Breast epithelium (tissue), 4 donors: Measurements from ENCODE around the gene MBTPS1. TPM values are rescaled to one million over a fixed set of nuclear protein-coding genes. Genes with fewer than 3 reads are reported as not detected.

Experiments used
- DNase-seq, 2 donors: peaks; one replicate each; pipeline ENCODE4 v3.0.0-alpha.2; 2019; ENCODE audit warnings: low spot score in 2 of 2
- H3K27ac ChIP-seq, 2 donors: fragments of 200-600 bp; sonication (generic) in 1 of 2; one replicate each; pipeline ENCODE4 v1.5.1; 2016 to 2019; ENCODE audit warnings: mild to moderate bottlenecking in 1 of 2
- H3K27me3 ChIP-seq, 2 donors: fragments of 200-600 bp; sonication (generic) in 1 of 2; one replicate each; pipeline versions ENCODE4 v1.5.1 to v1.6.0; 2017 to 2019; ENCODE audit warnings: control low read depth in 1 of 2, mild to moderate bottlenecking in 1 of 2
- H3K36me3 ChIP-seq: fragments of 200-600 bp; one replicate; pipeline ENCODE4 v1.5.1; 2019
- H3K4me1 ChIP-seq, 2 donors: fragments of 200-600 bp; sonication (generic); one replicate each; pipeline ENCODE4 v1.5.1; 2016 to 2019; ENCODE audit warnings: control low read depth in 1 of 2
- H3K4me3 ChIP-seq, 3 donors: fragments of 200-600 bp; sonication (generic); 1 replicate in 2 of 3; 2 replicates in 1 of 3; pipeline ENCODE4 v1.5.1; 2016 to 2019; ENCODE audit warnings: mild to moderate bottlenecking in 3 of 3, moderate library complexity in 2 of 3
- H3K9me3 ChIP-seq, 2 donors: fragments of 200-600 bp; sonication (generic) in 1 of 2; one replicate each; pipeline ENCODE4 v1.5.1; 2016 to 2019; ENCODE audit warnings: control low read depth in 1 of 2
- POLR2A ChIP-seq: fragments of 450-650 bp; IDR thresholded peaks from one replicate; pipeline ENCODE4 v1.6.1; 2016; ENCODE audit warnings: antibody characterized with exemption, mild to moderate bottlenecking, moderate library complexity
- POLR2AphosphoS5 ChIP-seq, 3 donors: sonication (generic); formaldehyde crosslinking; IDR thresholded peaks; one replicate each; pipeline ENCODE4 v1.6.1; 2017; ENCODE audit warnings: antibody characterized with exemption in 3 of 3
- intact Hi-C: fragments of 100-400 bp; cut with DNase I; formaldehyde crosslinking; loops from one replicate; pipeline ENCODE4 v1.15.1; 2023; ENCODE audit warnings: low total_unique reads
- total RNA-seq, 3 donors: library from RNA; depleted of rRNA; stranded (reverse); fragments of >200 nt; gene quantifications; one replicate each; pipeline ENCODE4 v1.1.0, GENCODE V29; 2016
- TF ChIP-seq, protein P1 (sequence below), 3 donors: fragments of 450-650 bp; IDR thresholded peaks; one replicate each; pipeline ENCODE4 v1.5.1; 2016 to 2017; ENCODE audit warnings: antibody characterized with exemption in 3 of 3, mild to moderate bottlenecking in 3 of 3, moderate library complexity in 3 of 3

MBTPS1 gene
- total RNA-seq, 3 donors from 2014 or later, result 95.4 to 142 (median 121) TPM

DNA sequence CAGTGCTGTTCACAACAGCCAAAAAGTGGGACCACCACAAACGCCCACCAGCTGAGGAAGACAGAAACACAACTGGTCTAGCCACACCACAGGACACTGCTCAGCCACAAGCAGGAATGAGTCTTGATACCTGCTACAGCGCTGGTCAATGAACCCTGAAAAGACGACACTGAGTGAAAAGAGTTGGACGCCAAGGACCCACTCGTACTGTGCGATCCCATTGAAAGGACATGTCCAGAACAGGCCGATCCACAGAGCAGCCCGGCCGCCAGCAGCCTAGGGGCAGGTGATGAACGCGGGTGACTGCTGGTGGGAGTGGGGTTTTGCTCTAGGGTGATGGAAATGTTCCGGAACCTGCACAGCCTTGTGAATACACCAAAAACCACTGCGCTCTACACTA is 63.5 kb downstream of the MBTPS1 start:
- H3K27ac ChIP-seq, result no peak overlapping the region
- H3K4me3 ChIP-seq, result no peak overlapping the region
- peak in 1 of 2 donors; percentile 36 for DNase-seq
- H3K27me3 ChIP-seq, result no peaks in the 10 kb centered on the region
- intact Hi-C loops, result no loop called here
- no peaks in the 10 kb centered on the region for H3K9me3 ChIP-seq
- TF ChIP-seq POLR2A, result no peak
- TF ChIP-seq, protein P1, sequence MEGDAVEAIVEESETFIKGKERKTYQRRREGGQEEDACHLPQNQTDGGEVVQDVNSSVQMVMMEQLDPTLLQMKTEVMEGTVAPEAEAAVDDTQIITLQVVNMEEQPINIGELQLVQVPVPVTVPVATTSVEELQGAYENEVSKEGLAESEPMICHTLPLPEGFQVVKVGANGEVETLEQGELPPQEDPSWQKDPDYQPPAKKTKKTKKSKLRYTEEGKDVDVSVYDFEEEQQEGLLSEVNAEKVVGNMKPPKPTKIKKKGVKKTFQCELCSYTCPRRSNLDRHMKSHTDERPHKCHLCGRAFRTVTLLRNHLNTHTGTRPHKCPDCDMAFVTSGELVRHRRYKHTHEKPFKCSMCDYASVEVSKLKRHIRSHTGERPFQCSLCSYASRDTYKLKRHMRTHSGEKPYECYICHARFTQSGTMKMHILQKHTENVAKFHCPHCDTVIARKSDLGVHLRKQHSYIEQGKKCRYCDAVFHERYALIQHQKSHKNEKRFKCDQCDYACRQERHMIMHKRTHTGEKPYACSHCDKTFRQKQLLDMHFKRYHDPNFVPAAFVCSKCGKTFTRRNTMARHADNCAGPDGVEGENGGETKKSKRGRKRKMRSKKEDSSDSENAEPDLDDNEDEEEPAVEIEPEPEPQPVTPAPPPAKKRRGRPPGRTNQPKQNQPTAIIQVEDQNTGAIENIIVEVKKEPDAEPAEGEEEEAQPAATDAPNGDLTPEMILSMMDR (IDR thresholded peaks at IDR 0.05), result no peak
- TF ChIP-seq POLR2AphosphoS5 (IDR thresholded peaks at IDR 0.05), result no peak
- H3K4me1 ChIP-seq, result no peaks in the 10 kb centered on the region
- peaks cover 8% of the 10 kb centered on the region for H3K36me3 ChIP-seq

DNA sequence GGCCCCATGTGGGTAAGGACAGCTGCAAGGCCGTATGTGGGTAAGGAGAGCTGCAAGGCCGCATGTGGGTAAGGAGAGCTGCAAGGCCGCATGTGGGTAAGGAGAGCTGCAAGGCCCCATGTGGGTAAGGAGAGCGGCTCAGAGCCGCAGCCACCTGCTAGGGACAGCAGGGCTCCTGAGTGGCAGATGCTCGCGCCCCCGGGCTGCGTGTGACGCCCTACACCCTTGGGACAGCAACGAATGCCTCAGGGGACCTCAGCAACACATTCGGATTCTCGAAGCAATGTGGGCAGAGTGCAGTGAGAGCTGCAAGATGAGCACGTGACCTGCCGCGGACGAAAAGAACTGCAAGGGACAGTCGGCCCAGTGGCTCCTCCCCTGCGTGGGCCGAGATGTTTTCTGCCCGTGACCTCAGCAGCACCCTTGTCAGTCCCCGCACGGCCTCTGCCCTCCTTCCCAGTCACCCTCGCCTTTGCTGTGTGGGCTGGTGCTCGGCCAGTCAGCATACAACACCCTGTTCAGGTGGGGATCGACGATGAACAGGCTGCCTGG is 64.6 kb downstream of the MBTPS1 start:
- H3K4me3 ChIP-seq, result no peak overlapping the region
- H3K27me3 ChIP-seq, result no peaks in the 10 kb centered on the region
- H3K4me1 ChIP-seq, result no peaks in the 10 kb centered on the region
- H3K27ac ChIP-seq, result no peak overlapping the region
- intact Hi-C loops, result no loop called here
- H3K36me3 ChIP-seq, result peaks cover 5% of the 10 kb centered on the region
- DNase-seq, result peak in 1 of 2 donors; percentile 25
- no peak for TF ChIP-seq POLR2A
- H3K9me3 ChIP-seq, result no peaks in the 10 kb centered on the region

DNA sequence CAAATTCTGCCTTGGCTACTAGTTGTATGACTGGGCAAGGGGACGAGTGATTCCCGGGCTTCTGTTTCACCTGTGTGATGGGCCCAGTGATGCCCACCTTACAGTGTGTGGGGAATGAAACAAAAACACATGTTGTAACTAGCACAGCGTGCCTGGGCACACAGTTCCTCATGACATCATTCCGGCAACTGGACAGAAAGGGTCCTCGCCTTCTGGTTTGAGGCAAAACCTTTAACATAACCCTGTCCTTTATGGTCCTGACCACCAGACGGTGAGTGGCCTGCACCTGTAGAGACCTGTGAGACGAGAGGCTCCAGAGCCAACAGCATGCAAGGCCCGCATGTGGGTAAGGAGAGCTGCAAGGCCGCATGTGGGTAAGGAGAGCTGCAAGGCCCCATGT is 66.4 kb downstream of the MBTPS1 start:
- no peak overlapping the region for H3K27ac ChIP-seq
- H3K4me1 ChIP-seq, result no peaks in the 10 kb centered on the region
- no peak for TF ChIP-seq POLR2AphosphoS5 (IDR thresholded peaks at IDR 0.05)
- TF ChIP-seq POLR2A, result no peak
- TF ChIP-seq, protein P1 (IDR thresholded peaks at IDR 0.05), result no peak
- H3K36me3 ChIP-seq, result peaks cover 5% of the 10 kb centered on the region
- H3K27me3 ChIP-seq, result no peaks in the 10 kb centered on the region
- DNase-seq, result no peak
- no peaks in the 10 kb centered on the region for H3K9me3 ChIP-seq
- no peak overlapping the region for H3K4me3 ChIP-seq
- intact Hi-C loops, result no loop called here

DNA sequence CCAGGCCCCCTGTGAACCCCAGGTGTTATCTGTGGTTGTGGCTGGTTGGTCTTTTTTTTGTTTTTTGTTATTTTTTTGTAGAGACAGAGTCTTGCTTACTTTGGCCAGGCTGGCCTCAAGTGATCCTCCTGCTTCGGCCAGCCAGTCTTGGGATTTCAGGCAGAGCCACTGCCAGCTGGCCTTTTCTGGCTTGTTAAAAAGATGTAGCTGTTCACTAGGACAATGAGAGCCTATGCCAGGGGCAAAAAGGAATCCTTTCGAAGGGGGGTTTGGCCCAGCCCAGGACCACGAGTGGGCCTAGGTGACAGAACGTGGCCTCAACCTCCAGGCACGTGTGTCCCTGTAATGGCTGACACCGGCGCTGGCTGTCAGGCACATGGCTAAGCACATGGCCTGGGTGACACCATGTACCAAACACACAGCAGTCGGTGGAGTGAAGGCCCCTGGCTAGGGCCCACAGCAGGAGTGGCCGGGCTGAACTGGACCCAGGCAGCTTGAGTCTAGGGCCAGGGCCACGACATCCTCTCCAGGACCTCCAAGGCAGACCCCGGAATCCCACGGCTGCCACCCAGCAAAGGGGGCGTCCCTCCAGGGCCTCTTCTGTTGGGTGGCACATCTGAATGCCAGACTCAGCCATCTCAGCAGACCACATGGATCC is 67.2 kb downstream of the MBTPS1 start:
- H3K4me1 ChIP-seq, result no peaks in the 10 kb centered on the region
- H3K36me3 ChIP-seq, result peaks cover 5% of the 10 kb centered on the region
- intact Hi-C loops, result loop anchor here (5.0 to 10.0 kb wide), 2 partner anchors 225 to 248 kb away; no protein-coding TSS in a partner anchor
- H3K9me3 ChIP-seq, result no peaks in the 10 kb centered on the region
- no peak for TF ChIP-seq POLR2AphosphoS5 (IDR thresholded peaks at IDR 0.05)
- no peak for TF ChIP-seq POLR2A
- TF ChIP-seq, protein P1 (IDR thresholded peaks at IDR 0.05), result no peak
- H3K27ac ChIP-seq, result no peak overlapping the region
- no peak overlapping the region for H3K4me3 ChIP-seq
- DNase-seq, result no peak
- no peaks in the 10 kb centered on the region for H3K27me3 ChIP-seq

DNA sequence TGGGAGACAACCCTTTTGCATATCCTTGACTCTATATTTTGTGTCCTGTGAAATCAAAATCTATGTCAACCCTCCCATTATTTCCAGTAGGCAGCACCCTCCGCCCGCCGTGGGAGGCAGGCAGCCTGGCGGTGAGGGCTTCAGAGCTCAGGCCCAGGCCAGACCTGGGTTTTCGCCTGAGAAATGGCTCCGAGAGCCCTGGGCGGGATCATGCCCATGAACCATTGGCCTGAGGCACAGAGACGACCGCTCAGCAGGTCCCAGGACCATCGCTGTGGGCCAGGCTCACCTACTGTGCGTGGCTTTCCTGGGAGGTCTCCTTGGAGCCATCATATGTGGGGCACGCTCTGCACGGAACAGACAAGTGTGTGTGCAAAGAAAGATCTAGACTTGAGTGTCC is 67.9 kb downstream of the MBTPS1 start:
- H3K9me3 ChIP-seq, result no peaks in the 10 kb centered on the region
- TF ChIP-seq POLR2A, result no peak
- TF ChIP-seq POLR2AphosphoS5 (IDR thresholded peaks at IDR 0.05), result no peak
- TF ChIP-seq, protein P1 (IDR thresholded peaks at IDR 0.05), result no peak
- H3K27me3 ChIP-seq, result no peaks in the 10 kb centered on the region
- intact Hi-C loops, result loop anchor here (5.0 to 10.0 kb wide), 2 partner anchors 224 to 248 kb away; no protein-coding TSS in a partner anchor
- no peaks in the 10 kb centered on the region for H3K4me1 ChIP-seq
- peaks cover 5% of the 10 kb centered on the region for H3K36me3 ChIP-seq
- H3K27ac ChIP-seq, result no peak overlapping the region
- no peak for DNase-seq
- no peak overlapping the region for H3K4me3 ChIP-seq
